MCF 10A (cell line): ENCODE results near the gene P2RX6. TPM values are rescaled to one million over a fixed set of nuclear protein-coding genes. Genes with fewer than 3 reads are reported as not detected.

Experiments used
- BruUV-seq: library from RNA; stranded (reverse); fragments of 400-500 nt; replicated peaks from 2 replicates; lab custom pipeline; 2021; lab: Mats Ljungman, UMichigan
- CTCF ChIA-PET: fragments of 300-600 bp; sonication (Branson Sonifier 250); formaldehyde crosslinking; extraction: SDS; loops from one replicate; lab custom pipeline; 2021; ENCODE audit warnings: antibody characterized with exemption, inconsistent platforms; lab: Yijun Ruan, JAX
- POLR2A ChIA-PET: fragments of 300-600, 350-650 bp; sonication (Branson Sonifier 250); formaldehyde crosslinking; extraction: SDS; loops from one replicate; lab custom pipeline; 2020; ENCODE audit warnings: antibody characterized with exemption, inconsistent platforms; lab: Yijun Ruan, JAX
- DNase-seq: peaks from one replicate; pipeline ENCODE4 v3.0.0-alpha.2; 2018; ENCODE audit not compliant: unreplicated experiment
- H3K27ac Mint-ChIP-seq: one replicate; pipeline ENCODE4 v1.8.0; 2022; ENCODE audit warnings: mild to moderate bottlenecking, low read depth, mixed read lengths; ENCODE audit not compliant: unreplicated experiment
- H3K27me3 Mint-ChIP-seq: one replicate; pipeline ENCODE4 v1.8.0; 2022; ENCODE audit warnings: mixed read lengths; ENCODE audit not compliant: insufficient read depth, unreplicated experiment
- H3K36me3 Mint-ChIP-seq: one replicate; pipeline ENCODE4 v1.8.0; 2022; ENCODE audit warnings: mild to moderate bottlenecking, moderate library complexity, mixed read lengths; ENCODE audit not compliant: insufficient read depth, unreplicated experiment
- H3K4me1 Mint-ChIP-seq: one replicate; pipeline ENCODE4 v1.8.0; 2022; ENCODE audit warnings: mixed read lengths; ENCODE audit not compliant: insufficient read depth, unreplicated experiment
- H3K4me3 Mint-ChIP-seq: one replicate; pipeline ENCODE4 v1.8.0; 2022; ENCODE audit warnings: mild to moderate bottlenecking, moderate library complexity, mixed read lengths; ENCODE audit not compliant: unreplicated experiment
- H3K9me3 Mint-ChIP-seq: one replicate; pipeline ENCODE4 v1.8.0; 2022; ENCODE audit warnings: mixed read lengths; ENCODE audit not compliant: unreplicated experiment
- intact Hi-C: fragments of 100-400 bp; cut with micrococcal nuclease; formaldehyde crosslinking; loops from 2 replicates; pipeline ENCODE4 v1.14.1; 2022
- total RNA-seq: library from RNA; stranded (reverse); gene quantifications from 2 replicates; pipeline ENCODE4 v1.2.3, GENCODE V29; 2022
- TF ChIP-seq, protein P1 (sequence below): fragments of 200-600 bp; IDR thresholded peaks from one replicate; pipeline ENCODE4 v1.8.0; 2022; ENCODE audit warnings: antibody characterized with exemption, mild to moderate bottlenecking; ENCODE audit not compliant: unreplicated experiment

P2RX6 gene
- total RNA-seq, 1 experiment from 2014 or later: 0.19 TPM

DNA sequence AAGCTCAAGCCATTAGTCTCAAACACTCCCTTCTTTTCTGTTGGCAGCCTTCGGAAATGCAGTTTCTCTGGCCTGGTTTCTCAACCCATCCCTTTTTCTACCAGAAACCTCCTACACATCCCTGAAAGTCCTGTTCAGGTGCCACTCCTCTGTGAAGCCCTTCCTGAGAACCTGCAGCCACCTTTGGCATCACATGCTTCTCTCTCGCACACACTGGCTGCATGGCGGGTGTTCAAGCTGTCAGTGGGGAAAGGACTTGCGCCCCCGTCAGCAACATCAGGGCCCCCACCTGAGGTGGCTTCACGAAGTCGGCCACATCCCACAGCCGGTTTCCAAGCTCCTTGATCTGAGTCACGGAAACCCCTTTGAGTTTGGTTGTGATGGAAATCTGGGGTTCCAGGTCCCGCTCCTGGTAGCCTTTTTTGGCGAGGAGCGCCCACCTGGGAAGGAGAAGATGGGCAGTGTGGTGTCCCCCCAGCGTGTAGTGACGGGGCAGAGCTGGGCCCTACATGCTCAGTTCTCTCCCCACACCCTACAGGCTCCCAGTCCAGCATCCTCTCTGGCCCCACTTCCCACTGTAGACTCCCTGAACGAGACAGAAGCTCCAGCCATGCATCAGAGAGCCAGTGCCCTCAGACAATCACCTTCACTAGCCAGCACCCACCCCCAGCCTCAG, 29.0 kb downstream of the P2RX6 start:
- Mint-ChIP-seq H3K4me3 (peak overlapping the region; percentile 74), H3K36me3 (no peaks in the 10 kb centered on the region), H3K27me3 (no peaks in the 10 kb centered on the region), H3K4me1 (peaks cover 30% of the 10 kb centered on the region), H3K9me3 (no peaks in the 10 kb centered on the region), H3K27ac (peak overlapping the region; percentile 74)
- CTCF ChIA-PET: interaction anchor here (0.6 to 0.7 kb wide), 2 partner anchors 12 to 158 kb away, joined by 3 to 6 read pairs; no protein-coding TSS in a partner anchor
- intact Hi-C loops: no loop called here
- TF ChIP-seq, protein P1, sequence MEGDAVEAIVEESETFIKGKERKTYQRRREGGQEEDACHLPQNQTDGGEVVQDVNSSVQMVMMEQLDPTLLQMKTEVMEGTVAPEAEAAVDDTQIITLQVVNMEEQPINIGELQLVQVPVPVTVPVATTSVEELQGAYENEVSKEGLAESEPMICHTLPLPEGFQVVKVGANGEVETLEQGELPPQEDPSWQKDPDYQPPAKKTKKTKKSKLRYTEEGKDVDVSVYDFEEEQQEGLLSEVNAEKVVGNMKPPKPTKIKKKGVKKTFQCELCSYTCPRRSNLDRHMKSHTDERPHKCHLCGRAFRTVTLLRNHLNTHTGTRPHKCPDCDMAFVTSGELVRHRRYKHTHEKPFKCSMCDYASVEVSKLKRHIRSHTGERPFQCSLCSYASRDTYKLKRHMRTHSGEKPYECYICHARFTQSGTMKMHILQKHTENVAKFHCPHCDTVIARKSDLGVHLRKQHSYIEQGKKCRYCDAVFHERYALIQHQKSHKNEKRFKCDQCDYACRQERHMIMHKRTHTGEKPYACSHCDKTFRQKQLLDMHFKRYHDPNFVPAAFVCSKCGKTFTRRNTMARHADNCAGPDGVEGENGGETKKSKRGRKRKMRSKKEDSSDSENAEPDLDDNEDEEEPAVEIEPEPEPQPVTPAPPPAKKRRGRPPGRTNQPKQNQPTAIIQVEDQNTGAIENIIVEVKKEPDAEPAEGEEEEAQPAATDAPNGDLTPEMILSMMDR: no peak
- POLR2A ChIA-PET: interaction anchor here (1.4 to 3.9 kb wide), 4 partner anchors 29 to 62 kb away, joined by 3 to 26 read pairs (median 7); partner anchors contain the start of genes LZTR1, P2RX6 and THAP7
- no TSS peak for BruUV-seq
- no peak for DNase-seq

DNA sequence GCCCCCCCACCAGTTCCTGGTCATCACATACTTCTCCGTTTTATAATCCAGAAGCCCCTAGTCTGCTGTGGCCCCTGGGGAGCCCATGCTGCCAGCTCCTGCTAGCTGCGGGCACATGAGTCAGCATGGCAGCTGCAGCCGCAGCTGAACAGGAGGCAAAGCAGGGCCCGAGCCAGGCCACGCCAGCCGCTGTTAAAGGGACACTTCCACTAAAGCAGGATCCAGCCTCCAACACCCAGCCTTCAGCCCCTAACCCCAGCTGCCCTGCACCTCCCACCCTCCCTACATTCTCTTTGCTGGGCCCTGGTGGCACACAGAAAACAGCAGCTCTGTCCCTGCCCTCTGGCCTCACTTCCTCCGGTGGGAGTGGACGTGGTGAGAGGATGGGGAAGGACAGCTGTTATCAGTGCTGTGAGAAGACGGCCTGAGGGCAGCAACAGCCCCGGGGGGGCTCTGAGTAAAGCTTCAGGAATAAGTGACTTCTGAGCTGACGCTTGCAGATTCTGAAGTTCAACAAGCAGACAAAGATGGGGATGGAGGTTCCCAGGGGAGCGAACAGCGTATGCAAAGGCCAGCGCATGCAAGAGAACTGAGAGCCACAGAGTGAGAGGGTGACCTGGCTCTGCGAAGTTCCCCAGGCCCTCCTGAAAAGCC, 30.1 kb downstream of the P2RX6 start:
- no TSS peak for BruUV-seq
- CTCF ChIA-PET: interaction anchor here (0.6 to 1.2 kb wide), 4 partner anchors 11 to 159 kb away, joined by 3 to 6 read pairs (median 5); no protein-coding TSS in a partner anchor
- TF ChIP-seq, protein P1: no peak
- peak; percentile 41 for DNase-seq
- Mint-ChIP-seq H3K36me3 (no peaks in the 10 kb centered on the region), H3K9me3 (no peaks in the 10 kb centered on the region), H3K27me3 (no peaks in the 10 kb centered on the region), H3K4me3 (peak overlapping the region; percentile 74), H3K27ac (peak overlapping the region; percentile 76), H3K4me1 (peaks cover 30% of the 10 kb centered on the region)
- POLR2A ChIA-PET: interaction anchor here (0.6 to 3.9 kb wide), 6 partner anchors 29 to 521 kb away, joined by 3 to 26 read pairs (median 4); partner anchors contain the start of genes LZTR1, P2RX6 and THAP7
- intact Hi-C loops: no loop called here

DNA sequence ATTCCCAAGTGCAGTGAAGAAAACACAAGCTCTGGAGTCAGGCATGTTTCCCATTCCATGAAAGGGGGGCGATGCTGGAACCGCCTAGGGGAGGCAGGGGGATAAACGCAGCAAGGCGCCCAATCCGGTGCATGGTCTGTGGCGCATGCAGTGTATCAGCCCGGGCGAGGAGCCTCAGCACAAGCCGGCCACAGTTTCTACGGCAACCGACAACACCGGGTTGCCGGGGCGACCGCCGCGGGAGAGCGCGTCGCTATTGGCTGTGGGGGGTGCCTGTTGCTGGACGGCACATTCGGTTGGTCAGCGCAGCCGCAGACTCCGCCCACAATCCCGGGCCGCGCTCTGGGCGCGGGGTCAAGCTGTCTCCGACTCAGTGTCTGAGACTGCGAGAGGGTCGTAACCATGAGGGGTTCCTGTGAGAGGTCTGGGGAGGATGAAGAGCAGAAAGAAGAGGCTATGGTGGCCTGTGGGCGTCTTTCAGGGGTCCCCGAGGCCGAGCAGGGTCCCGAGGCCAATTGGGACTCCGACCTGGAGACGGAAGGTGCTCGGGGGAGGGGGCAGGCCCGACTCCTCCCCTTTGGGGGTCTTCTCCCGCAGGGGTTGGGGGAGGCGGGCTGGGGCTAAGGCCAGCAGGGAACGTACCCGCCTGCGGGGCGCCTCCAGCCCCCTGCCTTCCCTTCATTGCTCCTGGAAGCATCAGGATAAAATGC, 30.8 kb downstream of the P2RX6 start, which contains the start of gene LRRC74B:
Gene LRRC74B, plus strand, starts transcription at position 362 of the 710 bp plus-strand sequence. Its CDS starts 41 bp downstream, at position 403.
- Mint-ChIP-seq H3K27me3 (no peaks in the 10 kb centered on the region), H3K4me3 (peak within 1 kb of the TSS; percentile 74), H3K9me3 (no peaks in the 10 kb centered on the region), H3K4me1 (peaks cover 30% of the 10 kb centered on the region), H3K27ac (peak within 1 kb of the TSS; percentile 76), H3K36me3 (no peaks in the 10 kb centered on the region)
- TF ChIP-seq, protein P1: no peak
- POLR2A ChIA-PET: interaction anchor here (1.4 to 3.9 kb wide), 5 partner anchors 28 to 64 kb away, joined by 3 to 26 read pairs (median 6); partner anchors contain the start of genes LZTR1, P2RX6 and THAP7
- DNase-seq: peak; percentile 82
- BruUV-seq: no TSS peak
- CTCF ChIA-PET: interaction anchor here (0.7 to 1.2 kb wide), 2 partner anchors 24 to 43 kb away, joined by 5 read pairs; no protein-coding TSS in a partner anchor
- intact Hi-C loops: no loop called here
